Tibial nerve (tissue), 4 donors: ENCODE measurements around the gene SLC30A2.

ENCODE experiments used
- EP300 ChIP-seq, 2 donors: sonication (generic); formaldehyde crosslinking; IDR thresholded peaks; one replicate each; pipeline ENCODE4 v1.6.1; 2017; ENCODE audit warnings: antibody characterized with exemption in 2 of 2, mild to moderate bottlenecking in 1 of 2
- POLR2A ChIP-seq, 2 donors: fragments of 450-650 bp; IDR thresholded peaks; one replicate each; pipeline ENCODE4 v1.6.1; 2017; ENCODE audit warnings: antibody characterized with exemption in 2 of 2, mild to moderate bottlenecking in 2 of 2, moderate library complexity in 2 of 2
- TF ChIP-seq, protein P1 (sequence below), 5 experiments: fragments of 200-600 bp in 3 of 5; fragments of 450-650 bp in 2 of 5; sonication (generic) in 3 of 5; IDR thresholded peaks; one replicate each; pipeline ENCODE4 v1.5.1; 2016 to 2019; ENCODE audit warnings: antibody characterized with exemption in 5 of 5, mild to moderate bottlenecking in 3 of 5, moderate library complexity in 2 of 5

DNA sequence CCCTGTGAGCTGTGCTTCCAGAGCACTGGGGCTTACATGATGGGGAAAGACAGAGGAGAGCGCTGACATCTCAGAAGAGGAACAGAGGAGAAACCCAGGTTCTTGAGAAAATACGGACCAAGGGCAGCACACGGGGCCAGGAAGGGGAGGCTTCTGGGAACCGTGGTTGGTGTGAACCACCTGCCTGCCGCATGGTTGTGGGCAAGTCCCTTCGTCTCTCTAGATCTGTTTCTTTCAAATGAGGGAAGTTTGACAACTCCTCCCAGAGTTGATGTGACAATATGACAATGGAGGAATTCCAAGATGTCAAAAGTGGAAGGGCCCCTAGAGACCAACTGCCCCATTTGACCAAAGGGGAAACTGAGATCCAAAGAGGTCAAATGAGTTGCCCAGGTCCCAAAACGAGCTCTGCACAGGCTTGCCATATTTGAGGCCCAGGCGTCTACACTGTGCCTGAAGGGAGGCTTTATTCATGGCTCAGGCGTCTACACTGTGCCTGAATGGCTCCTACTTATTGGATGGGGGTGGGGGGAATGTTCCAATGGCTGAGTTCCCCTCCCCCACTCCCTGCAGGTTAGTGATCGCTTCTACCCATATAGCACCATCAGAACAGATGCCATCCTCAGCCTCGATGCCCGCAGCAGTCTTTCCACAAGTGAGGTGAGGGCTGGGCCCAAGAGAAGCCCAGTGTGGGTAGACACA lies 13.1 kb downstream of the SLC30A2 start:
- TF ChIP-seq, protein P1, sequence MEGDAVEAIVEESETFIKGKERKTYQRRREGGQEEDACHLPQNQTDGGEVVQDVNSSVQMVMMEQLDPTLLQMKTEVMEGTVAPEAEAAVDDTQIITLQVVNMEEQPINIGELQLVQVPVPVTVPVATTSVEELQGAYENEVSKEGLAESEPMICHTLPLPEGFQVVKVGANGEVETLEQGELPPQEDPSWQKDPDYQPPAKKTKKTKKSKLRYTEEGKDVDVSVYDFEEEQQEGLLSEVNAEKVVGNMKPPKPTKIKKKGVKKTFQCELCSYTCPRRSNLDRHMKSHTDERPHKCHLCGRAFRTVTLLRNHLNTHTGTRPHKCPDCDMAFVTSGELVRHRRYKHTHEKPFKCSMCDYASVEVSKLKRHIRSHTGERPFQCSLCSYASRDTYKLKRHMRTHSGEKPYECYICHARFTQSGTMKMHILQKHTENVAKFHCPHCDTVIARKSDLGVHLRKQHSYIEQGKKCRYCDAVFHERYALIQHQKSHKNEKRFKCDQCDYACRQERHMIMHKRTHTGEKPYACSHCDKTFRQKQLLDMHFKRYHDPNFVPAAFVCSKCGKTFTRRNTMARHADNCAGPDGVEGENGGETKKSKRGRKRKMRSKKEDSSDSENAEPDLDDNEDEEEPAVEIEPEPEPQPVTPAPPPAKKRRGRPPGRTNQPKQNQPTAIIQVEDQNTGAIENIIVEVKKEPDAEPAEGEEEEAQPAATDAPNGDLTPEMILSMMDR (IDR thresholded peaks at IDR 0.05): no peak
- TF ChIP-seq POLR2A (IDR thresholded peaks at IDR 0.05) (no peak), EP300 (IDR thresholded peaks at IDR 0.05) (no peak)
